RWPE2 (cell line): ENCODE measurements around the gene KRT79.

Experiments
- ATAC-seq: fragments of 200-7000 bp; cut with Tn5 transposase; 3 replicates; pipeline ENCODE4 v1.9.1; 2021; ENCODE audit warnings: low read depth
- DNase-seq: peaks from one replicate; pipeline ENCODE4 v3.0.0-alpha.2; 2020; ENCODE audit warnings: low spot score
- H3K27ac ChIP-seq: fragments of 450-650 bp; 2 replicates; pipeline ENCODE4 v1.5.1; 2017; ENCODE audit warnings: mild to moderate bottlenecking; ENCODE audit not compliant: poor library complexity, severe bottlenecking
- H3K27me3 ChIP-seq: fragments of 250-450 bp; sonication (Bioruptor Pico); 2 replicates; pipeline ENCODE4 v1.5.1; 2021; ENCODE audit warnings: mild to moderate bottlenecking, moderate library complexity; ENCODE audit not compliant: insufficient read depth, poor library complexity, severe bottlenecking
- H3K36me3 ChIP-seq: fragments of 250-450 bp; sonication (Bioruptor Pico); 2 replicates; pipeline ENCODE4 v1.5.1; 2020; ENCODE audit warnings: low read depth, mild to moderate bottlenecking, moderate library complexity
- H3K4me1 ChIP-seq: fragments of 250-450 bp; sonication (Bioruptor Pico); 2 replicates; pipeline ENCODE4 v1.5.1; 2021; ENCODE audit warnings: mild to moderate bottlenecking, moderate library complexity; ENCODE audit not compliant: insufficient read depth, poor library complexity, severe bottlenecking
- H3K4me3 ChIP-seq: fragments of 250-450 bp; sonication (Bioruptor Pico); 2 replicates; pipeline ENCODE4 v1.5.1; 2021; ENCODE audit warnings: mild to moderate bottlenecking, moderate library complexity; ENCODE audit not compliant: severe bottlenecking
- H3K9me3 ChIP-seq: fragments of 250-450 bp; sonication (Bioruptor Pico); 2 replicates; pipeline ENCODE4 v1.5.1; 2021; ENCODE audit warnings: mild to moderate bottlenecking, moderate library complexity; ENCODE audit not compliant: severe bottlenecking
- TF ChIP-seq, protein P1 (sequence below): fragments of 450-650 bp; IDR thresholded peaks from one replicate; pipeline ENCODE4 v1.5.1; 2017; ENCODE audit warnings: mild to moderate bottlenecking, moderate library complexity; ENCODE audit not compliant: poor library complexity, severe bottlenecking

KRT79 gene

DNA sequence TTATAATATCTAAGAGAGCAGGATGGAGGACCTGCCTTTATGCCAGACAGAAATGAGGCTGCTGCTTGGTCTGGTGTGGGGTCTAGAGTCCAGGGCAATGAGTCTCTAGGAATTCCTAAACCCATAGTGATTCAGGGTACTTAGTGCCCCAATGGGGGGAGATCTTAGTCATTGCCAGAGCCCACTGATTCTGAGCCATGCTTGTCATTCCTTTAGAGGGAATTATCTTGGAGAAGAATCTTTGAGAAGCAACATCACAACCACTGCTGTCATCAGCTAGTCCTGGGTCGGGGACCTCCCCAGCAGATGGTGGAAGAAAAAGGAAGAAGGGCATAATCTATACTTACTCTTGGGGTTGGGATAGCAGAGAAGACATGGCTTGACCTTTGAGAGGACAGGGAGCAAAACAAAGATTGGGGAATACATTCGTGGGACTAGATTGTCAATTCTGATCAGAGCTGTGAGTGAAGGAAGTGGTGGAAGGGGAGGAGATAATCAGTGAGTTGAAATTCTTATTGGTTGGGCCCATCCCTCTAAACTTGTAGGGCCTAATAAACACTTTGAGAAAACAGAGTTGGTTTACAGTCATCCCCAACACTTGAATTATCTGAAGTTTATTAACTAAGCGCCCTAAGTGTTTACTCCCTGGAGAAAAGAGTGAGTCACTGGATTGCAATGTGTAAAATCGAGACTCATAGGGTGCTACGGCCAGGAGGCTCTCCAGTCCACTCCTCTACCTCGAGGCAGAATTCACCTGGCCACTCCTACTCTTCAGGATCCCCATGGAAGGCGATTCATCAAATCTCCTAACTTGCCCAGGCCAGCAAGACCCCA lies 35.2 kb downstream of the KRT79 start:
- H3K36me3 ChIP-seq: no peaks in the 10 kb centered on the region
- ATAC-seq: peak; percentile 94
- no peaks in the 10 kb centered on the region for H3K27me3 ChIP-seq
- no peak overlapping the region for H3K4me3 ChIP-seq
- peak overlapping the region; percentile 66 for H3K27ac ChIP-seq
- H3K4me1 ChIP-seq: peaks cover 27% of the 10 kb centered on the region
- DNase-seq: no peak
- TF ChIP-seq, protein P1, sequence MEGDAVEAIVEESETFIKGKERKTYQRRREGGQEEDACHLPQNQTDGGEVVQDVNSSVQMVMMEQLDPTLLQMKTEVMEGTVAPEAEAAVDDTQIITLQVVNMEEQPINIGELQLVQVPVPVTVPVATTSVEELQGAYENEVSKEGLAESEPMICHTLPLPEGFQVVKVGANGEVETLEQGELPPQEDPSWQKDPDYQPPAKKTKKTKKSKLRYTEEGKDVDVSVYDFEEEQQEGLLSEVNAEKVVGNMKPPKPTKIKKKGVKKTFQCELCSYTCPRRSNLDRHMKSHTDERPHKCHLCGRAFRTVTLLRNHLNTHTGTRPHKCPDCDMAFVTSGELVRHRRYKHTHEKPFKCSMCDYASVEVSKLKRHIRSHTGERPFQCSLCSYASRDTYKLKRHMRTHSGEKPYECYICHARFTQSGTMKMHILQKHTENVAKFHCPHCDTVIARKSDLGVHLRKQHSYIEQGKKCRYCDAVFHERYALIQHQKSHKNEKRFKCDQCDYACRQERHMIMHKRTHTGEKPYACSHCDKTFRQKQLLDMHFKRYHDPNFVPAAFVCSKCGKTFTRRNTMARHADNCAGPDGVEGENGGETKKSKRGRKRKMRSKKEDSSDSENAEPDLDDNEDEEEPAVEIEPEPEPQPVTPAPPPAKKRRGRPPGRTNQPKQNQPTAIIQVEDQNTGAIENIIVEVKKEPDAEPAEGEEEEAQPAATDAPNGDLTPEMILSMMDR: no peak
- H3K9me3 ChIP-seq: no peaks in the 10 kb centered on the region

DNA sequence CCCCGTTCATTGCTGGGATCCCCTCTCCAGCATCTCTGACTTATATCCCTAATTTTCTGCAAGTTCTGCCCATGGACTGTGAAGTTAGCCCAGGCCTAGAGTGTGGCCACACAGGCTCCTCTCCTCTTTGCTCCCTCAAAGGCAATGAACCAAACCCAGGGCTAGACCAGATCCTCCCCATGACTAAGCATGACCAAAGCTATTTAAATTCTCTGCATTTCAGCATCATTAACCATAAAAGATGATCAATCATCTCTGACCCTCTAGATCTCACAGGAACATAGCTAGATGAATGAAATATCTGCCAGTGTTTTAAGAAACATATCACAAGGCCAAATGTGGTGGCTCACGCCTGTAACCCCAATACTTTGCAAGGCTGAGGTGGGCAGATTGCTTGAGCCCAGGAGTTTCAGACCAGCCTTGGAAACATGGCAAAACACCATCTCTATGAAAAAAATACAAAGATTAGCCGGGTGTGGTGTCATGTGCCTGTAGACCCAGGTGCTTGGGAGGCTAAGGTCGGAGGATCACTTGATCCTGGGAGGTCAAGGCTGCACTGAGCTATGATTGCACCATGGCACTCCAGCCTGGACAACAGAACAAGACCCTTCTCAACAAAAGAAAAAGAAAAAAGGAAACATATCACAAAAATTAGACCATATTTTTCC lies 36.0 kb downstream of the KRT79 start:
- Histone ChIP-seq H3K36me3 (no peaks in the 10 kb centered on the region), H3K9me3 (no peaks in the 10 kb centered on the region), H3K4me3 (no peak overlapping the region), H3K4me1 (peaks cover 27% of the 10 kb centered on the region), H3K27ac (peak overlapping the region; percentile 66), H3K27me3 (no peaks in the 10 kb centered on the region)
- TF ChIP-seq, protein P1: no peak
- DNase-seq (no peak), ATAC-seq (peak; percentile 66)

DNA sequence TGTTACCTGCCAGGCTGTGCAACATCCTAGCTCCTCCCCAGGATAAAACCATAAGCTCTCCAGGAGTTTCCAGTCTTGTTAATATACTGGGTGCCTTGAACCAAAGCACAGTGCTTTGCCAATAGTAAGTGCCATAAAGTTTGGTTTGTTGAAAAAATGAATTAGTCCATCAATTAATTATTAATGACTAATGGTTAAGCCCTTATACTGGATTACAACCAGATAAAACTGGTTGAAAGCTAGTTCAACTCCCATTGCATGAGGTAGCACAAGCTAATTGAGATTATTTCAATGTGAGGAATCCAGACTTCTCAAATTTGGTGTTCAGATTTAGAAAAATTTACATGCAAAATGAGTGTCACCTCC lies 36.6 kb downstream of the KRT79 start:
- H3K4me1 ChIP-seq: peaks cover 27% of the 10 kb centered on the region
- H3K27ac ChIP-seq: peak overlapping the region; percentile 66
- TF ChIP-seq, protein P1: no peak
- DNase-seq (no peak), ATAC-seq (no peak)
- H3K36me3 ChIP-seq: no peaks in the 10 kb centered on the region
- H3K4me3 ChIP-seq: no peak overlapping the region
- H3K27me3 ChIP-seq: no peaks in the 10 kb centered on the region
- no peaks in the 10 kb centered on the region for H3K9me3 ChIP-seq

DNA sequence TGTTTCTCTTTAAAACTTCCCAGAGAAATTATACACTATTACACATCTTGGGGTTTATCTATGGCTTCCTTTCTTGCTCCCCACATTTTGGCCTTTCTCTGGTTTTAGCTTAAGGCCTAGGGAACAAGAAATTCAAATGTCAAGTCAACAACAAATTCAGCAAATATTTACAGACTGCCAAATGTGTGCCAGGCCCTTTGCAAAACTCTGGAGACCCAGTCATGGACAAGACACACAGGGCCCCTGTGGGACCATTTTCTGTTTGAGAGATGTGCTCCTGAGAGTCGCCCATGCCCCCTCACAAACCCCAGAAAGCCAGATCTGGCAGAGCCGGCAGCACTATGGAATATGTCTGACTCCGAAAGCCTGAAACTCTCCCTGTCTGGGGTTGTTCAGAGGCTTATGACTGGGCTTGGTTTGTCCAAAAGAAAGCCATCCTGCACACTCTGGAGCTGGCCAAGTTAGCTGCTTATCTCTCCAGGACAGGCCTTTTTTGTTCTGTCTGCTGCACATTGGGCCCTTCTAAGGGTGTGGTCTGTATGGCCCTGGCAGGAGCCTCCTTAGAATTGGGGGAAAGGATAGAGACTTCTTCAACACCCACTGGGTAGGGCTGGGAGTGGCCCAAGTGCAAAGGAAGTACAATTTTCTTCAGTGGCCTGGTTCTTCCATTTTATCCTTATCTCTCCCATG lies 37.1 kb downstream of the KRT79 start:
- Histone ChIP-seq H3K27ac (no peak overlapping the region), H3K4me3 (no peak overlapping the region), H3K27me3 (no peaks in the 10 kb centered on the region), H3K9me3 (no peaks in the 10 kb centered on the region), H3K4me1 (peaks cover 27% of the 10 kb centered on the region), H3K36me3 (no peaks in the 10 kb centered on the region)
- DNase-seq (no peak), ATAC-seq (no peak)
- TF ChIP-seq, protein P1: no peak
